Kidney tubule cell (primary cell): ENCODE results near the gene HOXB8.
A peak's percentile ranks its signal among the peaks of the same experiment; 100 is the strongest.

Source experiments
- DNase-seq: peaks from one replicate; pipeline ENCODE4 v3.0.0-alpha.2; 2018; ENCODE audit warnings: low spot score

Gene HOXB8

GRCh38 chr17:48624544-48625494 is 9.7 kb upstream of the HOXB8 start:
- DNase-seq: peak; percentile 47

- no peak for DNase-seq
These were observed 9.0 kb upstream of the HOXB8 start for GRCh38 chr17:48624118-48624517.

GRCh38 chr17:48623583-48623982 is 8.5 kb upstream of the HOXB8 start:
- no peak for DNase-seq

GRCh38 chr17:48622857-48623256 is 7.8 kb upstream of the HOXB8 start:
- DNase-seq: peak; percentile 7

GRCh38 chr17:48621410-48622392 is 6.6 kb upstream of the HOXB8 start:
- DNase-seq: peak; percentile 18

GRCh38 chr17:48620461-48621139 is 5.5 kb upstream of the HOXB8 start:
- peak; percentile 28 for DNase-seq

GRCh38 chr17:48619826-48620449 is 4.8 kb upstream of the HOXB8 start:
- peak; percentile 47 for DNase-seq

GRCh38 chr17:48618256-48618896 is 3.3 kb upstream of the HOXB8 start:
- DNase-seq: peak; percentile 91

- DNase-seq: peak; percentile 49
These were observed 2.6 kb upstream of the HOXB8 start for GRCh38 chr17:48617471-48618255.

GRCh38 chr17:48616717-48617470 is 1.8 kb upstream of the HOXB8 start:
- peak; percentile 43 for DNase-seq

- peak; percentile 15 for DNase-seq
These were observed 1.0 kb upstream of the HOXB8 start for GRCh38 chr17:48615963-48616716.

- peak; percentile 43 for DNase-seq
These were observed 1.0 kb downstream of the HOXB8 start for GRCh38 chr17:48613862-48614694.

- DNase-seq: peak; percentile 53
These were observed 2.0 kb downstream of the HOXB8 start for GRCh38 chr17:48612854-48613691.

- peak; percentile 56 for DNase-seq
These were observed 2.6 kb downstream of the HOXB8 start for GRCh38 chr17:48612456-48612853.

- peak; percentile 78 for DNase-seq
These were observed 3.2 kb downstream of the HOXB8 start for GRCh38 chr17:48611681-48612455.

GRCh38 chr17:48611213-48611612 is 3.9 kb downstream of the HOXB8 start:
- DNase-seq: peak; percentile 47
